Measurements from ENCODE around the gene GNS.

- TF ChIP-seq CTCF (CRISPR knock-in tag; IDR thresholded peaks at IDR 0.05): no peak
- no peak for TF ChIP-seq ZNF10 (CRISPR knock-in tag; IDR thresholded peaks at IDR 0.05; ENCODE audit: borderline replicate concordance, low read depth)
- no peak for TF ChIP-seq POLR2A (IDR thresholded peaks at IDR 0.05; ENCODE audit: insufficient read depth in 1 of 2, low read depth in 2 of 2, low read length in 2 of 2)
- TF ChIP-seq BRF2 (CRISPR knock-in tag; IDR thresholded peaks at IDR 0.05): no peak
- TF ChIP-seq ZBTB37 (CRISPR knock-in tag; IDR thresholded peaks at IDR 0.05): no peak
- no peak for TF ChIP-seq MYC (CRISPR knock-in tag; IDR thresholded peaks at IDR 0.05; ENCODE audit: borderline replicate concordance)
- TF ChIP-seq E2F1 (CRISPR knock-in tag; IDR thresholded peaks at IDR 0.05): no peak
- TF ChIP-seq ZNF136 (CRISPR knock-in tag; IDR thresholded peaks at IDR 0.05; ENCODE audit: low read depth): no peak
These were observed 38.3 kb downstream of the GNS start for GRCh38 chr12:64720884-64721283.

Measured in HepG2 (cell line).